ENCODE results near the gene MAPT.

GRCh38 chr17:46059486-46059885 is 165.1 kb downstream of the MAPT start:
- TF ChIP-seq, protein P1, sequence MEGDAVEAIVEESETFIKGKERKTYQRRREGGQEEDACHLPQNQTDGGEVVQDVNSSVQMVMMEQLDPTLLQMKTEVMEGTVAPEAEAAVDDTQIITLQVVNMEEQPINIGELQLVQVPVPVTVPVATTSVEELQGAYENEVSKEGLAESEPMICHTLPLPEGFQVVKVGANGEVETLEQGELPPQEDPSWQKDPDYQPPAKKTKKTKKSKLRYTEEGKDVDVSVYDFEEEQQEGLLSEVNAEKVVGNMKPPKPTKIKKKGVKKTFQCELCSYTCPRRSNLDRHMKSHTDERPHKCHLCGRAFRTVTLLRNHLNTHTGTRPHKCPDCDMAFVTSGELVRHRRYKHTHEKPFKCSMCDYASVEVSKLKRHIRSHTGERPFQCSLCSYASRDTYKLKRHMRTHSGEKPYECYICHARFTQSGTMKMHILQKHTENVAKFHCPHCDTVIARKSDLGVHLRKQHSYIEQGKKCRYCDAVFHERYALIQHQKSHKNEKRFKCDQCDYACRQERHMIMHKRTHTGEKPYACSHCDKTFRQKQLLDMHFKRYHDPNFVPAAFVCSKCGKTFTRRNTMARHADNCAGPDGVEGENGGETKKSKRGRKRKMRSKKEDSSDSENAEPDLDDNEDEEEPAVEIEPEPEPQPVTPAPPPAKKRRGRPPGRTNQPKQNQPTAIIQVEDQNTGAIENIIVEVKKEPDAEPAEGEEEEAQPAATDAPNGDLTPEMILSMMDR (IDR thresholded peaks at IDR 0.05; ENCODE audit: poor library complexity) = no peak
- TF ChIP-seq EZH2 (IDR thresholded peaks at IDR 0.05; ENCODE audit: borderline replicate concordance) = no peak
- TF ChIP-seq EZH2phosphoT487 (IDR thresholded peaks at IDR 0.05; ENCODE audit: low read depth, severe bottlenecking, unreplicated experiment) = no peak
